Lung (tissue), 12 donors: ENCODE results near the gene MYH2. TPM values are rescaled to one million over a fixed set of nuclear protein-coding genes. Genes with fewer than 3 reads are reported as not detected.
A peak's percentile ranks its signal among the peaks of the same experiment; 100 is the strongest.

Experiments
- ATAC-seq: fragments of 200-7000 bp; cut with Tn5 transposase; one replicate; pipeline ENCODE4 v1.9.1; 2020; ENCODE audit warnings: moderate number of reproducible peaks; ENCODE audit not compliant: insufficient read depth, low FRiP score
- DNase-seq, 3 donors: peaks; one replicate each; pipeline ENCODE4 v3.0.0-alpha.2; 2013 to 2017
- H3K27ac ChIP-seq, 2 donors: one replicate each; pipeline ENCODE4 v1.5.1; 2013; ENCODE audit warnings: mild to moderate bottlenecking in 2 of 2, moderate library complexity in 2 of 2, control low read depth in 1 of 2, inconsistent platforms in 1 of 2, low read depth in 1 of 2, low read length in 1 of 2
- H3K27me3 ChIP-seq, 3 donors: one replicate each; pipeline ENCODE4 v1.5.1; 2013; ENCODE audit warnings: low read length in 2 of 3; ENCODE audit not compliant: control insufficient read depth in 3 of 3, insufficient read depth in 3 of 3
- H3K36me3 ChIP-seq, 4 donors: one replicate each; pipeline ENCODE4 v1.5.1; 2013; ENCODE audit warnings: low read length in 4 of 4, mild to moderate bottlenecking in 1 of 4, moderate library complexity in 1 of 4; ENCODE audit not compliant: control insufficient read depth in 4 of 4, insufficient read depth in 4 of 4
- H3K4me1 ChIP-seq, 5 donors: one replicate each; pipeline ENCODE4 v1.5.1; 2013; ENCODE audit warnings: low read length in 5 of 5, mild to moderate bottlenecking in 2 of 5, moderate library complexity in 1 of 5; ENCODE audit not compliant: control insufficient read depth in 5 of 5, insufficient read depth in 5 of 5
- H3K4me3 ChIP-seq: one replicate; pipeline ENCODE4 v1.5.1; 2013; ENCODE audit warnings: mild to moderate bottlenecking, control low read depth, moderate library complexity
- H3K9ac ChIP-seq, 2 donors: one replicate each; pipeline ENCODE4 v1.5.1; 2013; ENCODE audit warnings: low read length in 2 of 2, control low read depth in 1 of 2; ENCODE audit not compliant: insufficient read depth in 1 of 2
- H3K9me3 ChIP-seq, 4 donors: one replicate each; pipeline ENCODE4 v1.5.1; 2013; ENCODE audit warnings: low read length in 3 of 4, mild to moderate bottlenecking in 1 of 4, moderate library complexity in 1 of 4; ENCODE audit not compliant: control insufficient read depth in 4 of 4, insufficient read depth in 3 of 4
- WGBS, 2 donors: extraction: QIAGEN DNeasy Blood & Tissue Kit; methylation state at CpG; one replicate each; pipeline ENCODE4 v1.1.7; 2013; 5-methylcytosine and 5-hydroxymethylcytosine counted together
- polyA plus RNA-seq, 2 donors: library from polyadenylated mRNA; stranded (reverse); fragments of 200-250 nt; gene quantifications; one replicate each; pipeline ENCODE4 v1.2.1, GENCODE V29; 2013
- total RNA-seq, 2 donors: library from RNA; depleted of rRNA in 1 of 2; stranded (reverse); fragments of >200 nt in 1 of 2; gene quantifications; one replicate each; pipeline ENCODE4 v1.2.1, GENCODE V29; 2014 to 2021
- TF ChIP-seq, protein P1 (sequence below): IDR thresholded peaks from 2 replicates; pipeline ENCODE4 v1.5.1; 2012; ENCODE audit warnings: mild to moderate bottlenecking; ENCODE audit errors: control extremely low read depth, extremely low read depth
- donor health status: control.
- donor health status: control.
- donor health status: Bipolar disorder and iron deficiency.
- donor health status: healthy.
- donor health status: DM: yes; HTN: yes; CAD: no.

The MYH2 gene
- total and polyA plus RNA-seq, 4 donors: 0.02 TPM; not detected in 2

DNA sequence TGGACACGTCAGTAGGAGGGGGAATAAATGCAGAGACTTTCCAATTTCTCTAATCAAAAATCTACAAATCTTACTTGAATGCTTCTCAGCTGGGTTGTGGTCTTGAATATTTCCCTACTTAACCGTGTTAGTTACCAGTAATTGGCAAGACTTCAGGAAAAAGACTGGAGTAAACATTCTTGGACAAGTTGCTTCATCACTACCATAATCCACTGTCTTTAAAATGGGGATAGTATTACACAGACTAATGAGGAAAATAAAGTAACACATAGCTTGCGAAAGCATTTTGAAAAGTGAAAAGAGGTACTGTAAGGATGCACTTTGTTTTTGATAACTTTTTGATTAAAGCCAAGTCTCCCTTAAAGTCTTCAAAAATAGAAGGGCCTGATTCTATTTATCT is 49.5 kb downstream of the MYH2 start:
- 73 to 79% methylated on average over 3 of the region's 3 CpGs for WGBS, 2 donors
- H3K9me3 ChIP-seq: no peaks in the 10 kb centered on the region
- no peaks in the 10 kb centered on the region for H3K27me3 ChIP-seq
- TF ChIP-seq, protein P1, sequence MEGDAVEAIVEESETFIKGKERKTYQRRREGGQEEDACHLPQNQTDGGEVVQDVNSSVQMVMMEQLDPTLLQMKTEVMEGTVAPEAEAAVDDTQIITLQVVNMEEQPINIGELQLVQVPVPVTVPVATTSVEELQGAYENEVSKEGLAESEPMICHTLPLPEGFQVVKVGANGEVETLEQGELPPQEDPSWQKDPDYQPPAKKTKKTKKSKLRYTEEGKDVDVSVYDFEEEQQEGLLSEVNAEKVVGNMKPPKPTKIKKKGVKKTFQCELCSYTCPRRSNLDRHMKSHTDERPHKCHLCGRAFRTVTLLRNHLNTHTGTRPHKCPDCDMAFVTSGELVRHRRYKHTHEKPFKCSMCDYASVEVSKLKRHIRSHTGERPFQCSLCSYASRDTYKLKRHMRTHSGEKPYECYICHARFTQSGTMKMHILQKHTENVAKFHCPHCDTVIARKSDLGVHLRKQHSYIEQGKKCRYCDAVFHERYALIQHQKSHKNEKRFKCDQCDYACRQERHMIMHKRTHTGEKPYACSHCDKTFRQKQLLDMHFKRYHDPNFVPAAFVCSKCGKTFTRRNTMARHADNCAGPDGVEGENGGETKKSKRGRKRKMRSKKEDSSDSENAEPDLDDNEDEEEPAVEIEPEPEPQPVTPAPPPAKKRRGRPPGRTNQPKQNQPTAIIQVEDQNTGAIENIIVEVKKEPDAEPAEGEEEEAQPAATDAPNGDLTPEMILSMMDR: no peak
- H3K9ac ChIP-seq: no peak overlapping the region
- no peaks in the 10 kb centered on the region for H3K4me1 ChIP-seq
- no peaks in the 10 kb centered on the region for H3K36me3 ChIP-seq
- no peak overlapping the region for H3K27ac ChIP-seq
- ATAC-seq: no peak
- no peak overlapping the region for H3K4me3 ChIP-seq
- peak in 1 of 3 donors; percentile 9 for DNase-seq

DNA sequence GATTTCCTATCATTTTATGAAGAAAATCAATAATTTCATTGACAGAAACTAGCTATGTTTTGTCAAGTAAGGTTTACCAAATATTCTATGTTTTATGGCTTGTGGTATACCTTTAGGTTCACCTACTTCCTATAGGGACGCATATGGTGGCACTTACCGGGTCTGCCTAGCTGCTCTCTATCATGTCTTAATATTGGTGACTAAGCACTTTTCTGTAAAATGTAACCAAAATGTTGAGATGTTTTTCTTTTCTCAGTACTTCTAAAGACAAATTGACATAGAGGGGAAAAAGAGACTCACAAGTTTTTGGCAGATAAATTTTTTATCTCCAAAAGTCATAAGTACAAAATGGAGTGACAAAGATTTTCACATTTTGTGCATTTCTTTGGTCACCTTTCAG is 57.5 kb downstream of the MYH2 start:
- H3K27me3 ChIP-seq: no peaks in the 10 kb centered on the region
- TF ChIP-seq, protein P1: no peak
- 97 to 98% methylated on average over 2 of the region's 2 CpGs for WGBS, 2 donors

GRCh38 chr17:10482252-10482651 is 67.2 kb downstream of the MYH2 start:
- no peak for DNase-seq
- no peaks in the 10 kb centered on the region for H3K4me1 ChIP-seq
- TF ChIP-seq, protein P1: no peak

More for the DNA sequence above, 57.5 kb downstream of the MYH2 start:
- no peak overlapping the region for H3K4me3 ChIP-seq
- H3K27ac ChIP-seq: no peak overlapping the region
- ATAC-seq: no peak
- no peaks in the 10 kb centered on the region for H3K36me3 ChIP-seq
- no peaks in the 10 kb centered on the region for H3K4me1 ChIP-seq
- H3K9ac ChIP-seq: no peak overlapping the region
- no peak for DNase-seq
- H3K9me3 ChIP-seq: peaks cover 0 to 4% (median 1%) of the 10 kb centered on the region in 4 donors

GRCh38 chr17:10477701-10478100 is 71.8 kb downstream of the MYH2 start:
- Histone ChIP-seq H3K4me3 (no peak overlapping the region), H3K4me1 (no peaks in the 10 kb centered on the region), H3K9ac (no peak overlapping the region), H3K9me3 (peaks cover 0 to 6% (median 2%) of the 10 kb centered on the region in 4 donors), H3K27me3 (peaks cover 0 to 9% (median 0%) of the 10 kb centered on the region in 3 donors), H3K27ac (no peak overlapping the region), H3K36me3 (no peaks in the 10 kb centered on the region)
- DNase-seq: no peak
- 23 to 56% methylated on average over 1 of the region's 1 CpG for WGBS, 2 donors
- ATAC-seq: no peak
- TF ChIP-seq, protein P1: no peak

More at GRCh38 chr17:10482252-10482651, 67.2 kb downstream of the MYH2 start:
- WGBS, 2 donors: 67 to 86% methylated on average over 1 of the region's 1 CpG
- ATAC-seq: no peak
- H3K9ac ChIP-seq: no peak overlapping the region
- H3K27ac ChIP-seq: no peak overlapping the region
- H3K4me3 ChIP-seq: no peak overlapping the region
- peaks cover 0 to 16% (median 2%) of the 10 kb centered on the region in 4 donors for H3K9me3 ChIP-seq
- H3K27me3 ChIP-seq: peaks cover 0 to 9% (median 0%) of the 10 kb centered on the region in 3 donors
- no peaks in the 10 kb centered on the region for H3K36me3 ChIP-seq
